NOMO-1 treated with dmso at 0.1 percent for 144 hours (cell line): ENCODE measurements around the gene LSP1.
"Not testable (repeated sequence)": the region's sequence is repeated elsewhere in the genome, so short reads cannot be mapped to it uniquely, and the experiment has no call there.

Experiments used
- DNase-seq: peaks from one replicate; lab custom pipeline; 2025; ENCODE audit not compliant: unreplicated experiment; lab: John Stamatoyannopoulos, UW

The LSP1 gene

DNA sequence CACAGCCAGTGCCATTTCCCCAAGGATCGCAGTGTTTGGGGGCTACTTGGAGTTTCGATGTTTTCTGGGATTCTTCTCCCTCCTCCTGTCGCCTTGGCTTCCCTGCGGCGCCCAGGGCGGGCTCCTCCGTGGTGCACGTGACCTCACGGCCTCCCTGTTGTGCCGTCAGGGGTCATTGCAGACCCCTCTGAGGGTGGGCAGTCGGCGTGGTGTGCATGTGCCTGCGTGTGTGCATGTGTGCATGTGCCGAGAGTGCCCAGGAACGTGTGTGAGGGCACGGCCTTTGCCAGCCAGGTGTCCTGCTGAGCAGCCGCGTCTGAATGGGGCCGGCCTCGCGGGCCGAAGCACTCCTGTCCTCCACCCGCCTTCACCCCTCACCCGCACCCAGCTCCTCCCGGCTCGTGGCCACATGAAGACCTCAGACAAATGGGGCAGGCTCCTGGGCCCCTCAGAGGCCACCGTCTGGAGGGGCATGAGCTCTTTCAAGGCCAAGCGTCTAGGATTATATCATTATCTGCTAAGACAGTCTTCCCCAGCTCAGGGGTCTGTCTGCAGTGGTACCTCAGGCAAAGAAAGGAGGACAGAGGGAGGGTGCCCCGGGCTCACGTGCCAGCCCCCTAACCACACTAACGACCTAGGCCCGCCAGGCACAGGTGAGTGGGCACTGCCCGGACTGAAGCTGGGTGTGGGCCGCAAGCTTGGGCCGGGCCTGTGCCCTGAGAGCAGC is 84.9 kb downstream of the LSP1 start:
- DNase-seq, result no peak

DNA sequence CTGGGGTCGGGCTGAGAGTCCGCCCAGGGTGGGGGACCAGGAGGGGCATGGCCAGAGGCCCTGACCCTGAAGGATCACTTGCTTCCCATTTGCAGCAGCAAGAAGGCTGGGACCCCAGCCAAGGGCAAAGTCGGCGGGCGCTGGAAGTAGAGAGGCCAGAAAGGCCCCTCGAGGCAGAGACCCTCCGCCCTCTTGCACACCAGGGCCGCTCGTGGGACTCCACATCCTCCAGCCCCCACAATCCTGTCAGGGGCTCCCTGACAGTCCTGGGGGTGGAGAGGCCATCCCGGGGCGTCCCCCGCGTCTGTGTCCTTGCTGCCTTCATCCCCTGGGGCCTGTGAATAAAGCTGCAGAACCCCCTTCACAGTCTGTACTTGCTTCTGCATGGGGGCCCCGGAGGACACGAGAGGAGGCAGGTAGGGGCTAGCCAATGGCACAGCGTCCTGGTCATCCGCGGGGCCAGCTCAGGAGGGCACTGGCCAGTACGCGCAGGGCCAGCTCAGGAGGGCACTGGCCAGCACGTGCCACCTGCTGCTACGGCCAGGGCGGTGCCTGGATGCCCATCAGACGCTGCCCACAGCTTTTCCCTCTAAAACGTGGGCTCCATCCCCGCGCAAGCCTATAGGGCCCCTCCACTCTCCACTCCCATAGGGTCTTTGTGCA is 85.6 kb downstream of the LSP1 start:
- no peak for DNase-seq

DNA sequence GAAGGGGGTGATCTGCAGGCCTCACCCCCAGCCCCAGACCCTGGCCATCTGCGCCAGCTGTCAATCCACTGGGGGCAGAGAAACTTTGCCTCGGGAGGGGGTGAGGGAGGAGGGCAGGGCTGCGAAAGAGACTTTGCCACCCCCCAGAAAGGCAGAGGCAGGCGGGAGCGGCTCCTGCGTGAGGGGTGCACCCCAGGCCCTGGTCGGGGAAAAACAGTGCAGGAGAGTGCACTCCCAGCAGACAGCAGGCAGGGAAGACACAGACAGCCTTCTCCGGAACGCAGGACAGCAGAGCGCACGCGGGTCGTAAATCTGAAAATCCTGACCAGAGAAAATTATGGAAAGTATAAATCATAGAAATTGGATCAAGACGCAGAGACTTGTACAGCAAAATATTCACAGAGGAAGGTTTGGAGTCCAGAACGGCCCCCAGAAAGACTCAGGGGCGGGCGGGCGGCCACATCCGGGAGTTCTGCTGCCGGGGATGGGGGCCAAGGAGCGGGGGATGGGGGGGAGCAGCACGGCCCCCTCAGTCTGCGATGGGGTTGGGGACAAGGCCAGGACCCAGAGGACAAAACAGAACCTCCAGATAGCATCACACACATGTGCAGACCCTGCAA is 86.2 kb downstream of the LSP1 start:
- no peak for DNase-seq

DNA sequence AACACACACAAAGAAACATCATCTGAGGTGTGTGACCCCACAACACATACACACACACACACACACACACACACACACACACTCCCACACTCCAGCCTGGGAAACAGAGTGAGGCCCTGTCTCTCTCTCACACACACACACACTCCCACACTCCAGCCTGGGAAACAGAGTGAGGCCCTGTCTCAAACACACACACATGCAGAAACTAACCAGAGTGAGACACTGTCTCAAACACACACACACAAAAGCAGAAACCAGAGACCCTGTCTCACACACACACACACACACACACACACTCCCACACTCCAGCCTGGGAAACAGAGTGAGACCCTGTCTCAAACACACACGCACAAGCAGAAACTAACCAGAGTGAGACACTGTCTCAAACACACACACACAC is 86.9 kb downstream of the LSP1 start:
- DNase-seq, result not testable (repeated sequence)
